HG03354 (cell line): ENCODE results near the gene IGFBP2.
"Not testable (repeated sequence)": the region's sequence is repeated elsewhere in the genome, so short reads cannot be mapped to it uniquely, and the experiment has no call there.

Experiments
- ATAC-seq: cut with Tn5 transposase; IDR thresholded peaks from one replicate; pipeline ENCODE4 v1.9.1; 2021; ENCODE audit warnings: mild to moderate bottlenecking; ENCODE audit not compliant: unreplicated experiment, poor library complexity, severe bottlenecking

The IGFBP2 gene

GRCh38 chr2:216632952-216633615 lies at the start of gene IGFBP2:
Gene IGFBP2, plus strand, starts transcription at chr2:216633420. Its CDS starts 104 bp downstream, at chr2:216633524.
- no peak for ATAC-seq

GRCh38 chr2:216583606-216584005 lies 49.6 kb upstream of the IGFBP2 start:
- no peak for ATAC-seq

GRCh38 chr2:216584112-216584511 lies 49.1 kb upstream of the IGFBP2 start:
- ATAC-seq: no peak

GRCh38 chr2:216585441-216585840 lies 47.8 kb upstream of the IGFBP2 start:
- ATAC-seq: no peak

- no peak for ATAC-seq
These were observed 44.1 kb upstream of the IGFBP2 start for GRCh38 chr2:216588861-216589710.

- ATAC-seq: no peak
These were observed 43.4 kb upstream of the IGFBP2 start for GRCh38 chr2:216589791-216590190.

- ATAC-seq: no peak
These were observed 42.4 kb upstream of the IGFBP2 start for GRCh38 chr2:216590780-216591179.

GRCh38 chr2:216591480-216591879 lies 41.7 kb upstream of the IGFBP2 start:
- ATAC-seq: no peak

- ATAC-seq: no peak
These were observed 39.1 kb upstream of the IGFBP2 start for GRCh38 chr2:216594081-216594480.

- ATAC-seq: no peak
These were observed 36.8 kb upstream of the IGFBP2 start for GRCh38 chr2:216596236-216596979.

- no peak for ATAC-seq
These were observed 36.2 kb upstream of the IGFBP2 start for GRCh38 chr2:216596980-216597509.

- not testable (repeated sequence) for ATAC-seq
These were observed 35.4 kb upstream of the IGFBP2 start for GRCh38 chr2:216597825-216598224.

- ATAC-seq: no peak
These were observed 31.4 kb upstream of the IGFBP2 start for GRCh38 chr2:216601632-216602409.

- no peak for ATAC-seq
These were observed 30.0 kb upstream of the IGFBP2 start for GRCh38 chr2:216603010-216603883.

GRCh38 chr2:216603884-216604245 lies 29.4 kb upstream of the IGFBP2 start:
- no peak for ATAC-seq

GRCh38 chr2:216604458-216604857 lies 28.8 kb upstream of the IGFBP2 start:
- no peak for ATAC-seq

- peak; percentile 87 for ATAC-seq
These were observed 26.5 kb upstream of the IGFBP2 start for GRCh38 chr2:216606551-216607276.

GRCh38 chr2:216607277-216607560 lies 26.0 kb upstream of the IGFBP2 start:
- ATAC-seq: no peak
